ENCODE data around the gene METAP1D. TPM values are rescaled to one million over a fixed set of nuclear protein-coding genes. Genes with fewer than 3 reads are reported as not detected.

METAP1D gene
- total and polyA plus RNA-seq, 4 donors: 3.3 to 7.1 (median 4.4) TPM

GRCh38 chr2:172009823-172010222 lies 10.1 kb downstream of the METAP1D start:
- Histone ChIP-seq H3K36me3 (ENCODE audit: control insufficient read depth in 4 of 4, insufficient read depth in 3 of 4, low read depth in 1 of 4, low read length in 3 of 4) (no peaks in the 10 kb centered on the region), H3K27ac (ENCODE audit: low read depth in 1 of 2, low read length in 2 of 2) (no peak overlapping the region), H3K27me3 (ENCODE audit: control insufficient read depth in 4 of 4, insufficient read depth in 4 of 4, low read length in 3 of 4) (no peaks in the 10 kb centered on the region), H3K9ac (ENCODE audit: low read depth in 1 of 2, low read length in 2 of 2) (no peak overlapping the region), H3K9me3 (ENCODE audit: control insufficient read depth in 4 of 4, low read length in 3 of 4) (no peaks in the 10 kb centered on the region), H3K4me3 (ENCODE audit: low read depth in 1 of 3, low read length in 3 of 3) (no peak overlapping the region), H3K4me1 (ENCODE audit: control insufficient read depth in 4 of 4, insufficient read depth in 4 of 4, low read length in 3 of 4) (no peaks in the 10 kb centered on the region)
- no peak for DNase-seq (ENCODE audit: low spot score)
- TF ChIP-seq CTCF (IDR thresholded peaks at IDR 0.05; ENCODE audit: low read depth, low read length, missing input control): no peak
- no peak for TF ChIP-seq ZBTB33 (IDR thresholded peaks at IDR 0.05)
- no peak for TF ChIP-seq TAF1 (conservative IDR thresholded peaks at IDR 0.05)
- TF ChIP-seq REST (IDR thresholded peaks at IDR 0.05): no peak
- TF ChIP-seq GABPA (IDR thresholded peaks at IDR 0.05 in 1 of 2, conservative IDR thresholded peaks at IDR 0.05 in 1 of 2): no peak
- no peak for TF ChIP-seq NR2F2 (IDR thresholded peaks at IDR 0.05)
- TF ChIP-seq MAX (IDR thresholded peaks at IDR 0.05): no peak
- TF ChIP-seq RAD21 (IDR thresholded peaks at IDR 0.05): no peak
- TF ChIP-seq EGR1 (IDR thresholded peaks at IDR 0.05; ENCODE audit: low read depth in 2 of 2): no peak
- TF ChIP-seq HNF4G (IDR thresholded peaks at IDR 0.05): no peak
- no peak for TF ChIP-seq SP1 (IDR thresholded peaks at IDR 0.05)
- TF ChIP-seq FOXA1 (IDR thresholded peaks at IDR 0.05): no peak
- no peak for TF ChIP-seq JUND (IDR thresholded peaks at IDR 0.05)
- no peak for TF ChIP-seq ATF3 (IDR thresholded peaks at IDR 0.05)
- no peak for TF ChIP-seq YY1 (IDR thresholded peaks at IDR 0.05)
- no peak for TF ChIP-seq RXRA (IDR thresholded peaks at IDR 0.05)
- 98% methylated on average over 4 of the region's 4 CpGs for WGBS

All from liver (tissue), 9 donors.